H1 (cell line): Measurements from ENCODE around the gene JDP2. TPM values are rescaled to one million over a fixed set of nuclear protein-coding genes. Genes with fewer than 3 reads are reported as not detected.

Experiments
- CTCF ChIA-PET: fragments of 300-600 bp; sonication (Branson Sonifier 250); formaldehyde crosslinking; loops from one replicate; lab custom pipeline; 2021; ENCODE audit not compliant: partially characterized antibody; lab: Charles Lee
- POLR2A ChIA-PET: fragments of 300-600 bp; sonication (Branson Sonifier 250); formaldehyde crosslinking; loops from one replicate; lab custom pipeline; 2021; ENCODE audit warnings: inconsistent platforms; ENCODE audit not compliant: partially characterized antibody; lab: Charles Lee
- DNase-seq, 2 experiments: peaks; one replicate each; pipeline versions ENCODE4 v3.0.0 to v3.0.0-alpha.2; 2010 to 2022; ENCODE audit warnings: low spot score in 2 of 2, low read depth in 1 of 2, mixed read lengths in 1 of 2
- FAIRE-seq: peaks from 2 replicates; lab custom pipeline; 2011; peaks lifted over from hg19 to GRCh38; lab: Jason Lieb, UNC
- H2AFZ ChIP-seq: 2 replicates; pipeline ENCODE4 v1.8.1; 2012; ENCODE audit warnings: low read length, inconsistent platforms
- H2AK5ac ChIP-seq: 2 replicates; pipeline ENCODE4 v1.6.1; 2013; ENCODE audit warnings: low read depth, low read length
- H2BK120ac ChIP-seq: replicated peaks from 2 replicates; pipeline ENCODE3; 2013; ENCODE audit warnings: low read depth, low read length, inconsistent platforms
- H2BK12ac ChIP-seq: 2 replicates; pipeline ENCODE4 v1.6.1; 2013; ENCODE audit warnings: low read depth, low read length
- H2BK15ac ChIP-seq: 2 replicates; pipeline ENCODE4 v1.6.1; 2013; ENCODE audit warnings: low read length
- H2BK20ac ChIP-seq: 2 replicates; pipeline ENCODE4 v1.6.1; 2013; ENCODE audit warnings: low read length
- H2BK5ac ChIP-seq: 2 replicates; pipeline ENCODE4 v1.6.1; 2013; ENCODE audit warnings: low read depth, low read length
- H3K14ac ChIP-seq: 2 replicates; pipeline ENCODE4 v1.6.1; 2013; ENCODE audit warnings: inconsistent platforms; ENCODE audit not compliant: insufficient read length
- H3K18ac ChIP-seq: 2 replicates; pipeline ENCODE4 v1.6.1; 2013; ENCODE audit warnings: low read length; ENCODE audit errors: extremely low read depth
- H3K23ac ChIP-seq: 2 replicates; pipeline ENCODE4 v1.6.1; 2013; ENCODE audit warnings: inconsistent platforms; ENCODE audit not compliant: insufficient read length
- H3K23me2 ChIP-seq: 2 replicates; pipeline ENCODE4 v1.6.1; 2013; ENCODE audit warnings: low read depth, low read length
- H3K27ac ChIP-seq: 2 replicates; pipeline ENCODE4 v1.6.1; 2011; ENCODE audit warnings: low read depth, low read length, inconsistent platforms
- H3K27me3 ChIP-seq, 4 experiments: replicated peaks in 1 of 4; 1 replicate in 1 of 4; 2 replicates in 3 of 4; pipeline versions ENCODE4 v1.6.1 to v1.8.1; 2011 to 2013; ENCODE audit warnings: low read length in 3 of 4, mild to moderate bottlenecking in 3 of 4, inconsistent platforms in 2 of 4, mixed read lengths in 2 of 4, moderate library complexity in 1 of 4; ENCODE audit not compliant: control insufficient read depth in 3 of 4, insufficient read depth in 3 of 4; ENCODE audit errors: extremely low read depth in 1 of 4
- H3K36me3 ChIP-seq, 4 experiments: 2 replicates each; pipeline versions ENCODE4 v1.6.1 to v1.8.1; 2011 to 2013; ENCODE audit warnings: mild to moderate bottlenecking in 4 of 4, low read length in 3 of 4, moderate library complexity in 2 of 4, control low read depth in 1 of 4, inconsistent platforms in 1 of 4; ENCODE audit not compliant: insufficient read depth in 4 of 4, control insufficient read depth in 2 of 4
- H3K4ac ChIP-seq: replicated peaks from 2 replicates; pipeline ENCODE3; 2013; ENCODE audit warnings: low read length, low read depth, mixed read lengths, inconsistent platforms; ENCODE audit not compliant: insufficient read length
- H3K4me1 ChIP-seq, 4 experiments: replicated peaks in 1 of 4; 1 replicate in 1 of 4; 2 replicates in 3 of 4; pipeline versions ENCODE4 v1.6.1 to v1.8.1; 2011 to 2013; ENCODE audit warnings: low read length in 3 of 4, inconsistent platforms in 2 of 4, mixed read lengths in 1 of 4; ENCODE audit not compliant: insufficient read depth in 4 of 4, control insufficient read depth in 3 of 4
- H3K4me2 ChIP-seq, 2 experiments: 2 replicates each; pipeline versions ENCODE4 v1.6.1 to v1.8.1; 2011 to 2013; ENCODE audit warnings: low read depth in 2 of 2, low read length in 2 of 2, control low read depth in 1 of 2, inconsistent platforms in 1 of 2, mild to moderate bottlenecking in 1 of 2; ENCODE audit not compliant: insufficient read depth in 1 of 2
- H3K4me3 ChIP-seq, 4 experiments: fragments of 200-600, 300-600 bp in 1 of 4; sonication (generic), shearing (Covaris generic), sonication (Bioruptor Twin) in 1 of 4; 2 replicates each; pipeline versions ENCODE4 v1.5.1 to v1.8.1; 2011 to 2016; ENCODE audit warnings: low read length in 4 of 4, low read depth in 3 of 4, control low read depth in 2 of 4, inconsistent platforms in 2 of 4, mild to moderate bottlenecking in 2 of 4, mixed read lengths in 1 of 4, moderate library complexity in 1 of 4; ENCODE audit not compliant: insufficient read depth in 2 of 4; ENCODE audit errors: extremely low read depth in 1 of 4
- H3K56ac ChIP-seq: replicated peaks from 2 replicates; pipeline ENCODE3; 2013; ENCODE audit warnings: low read depth, mild to moderate bottlenecking, mixed read lengths, low read length, inconsistent platforms; ENCODE audit not compliant: insufficient read length
- H3K79me1 ChIP-seq: 2 replicates; pipeline ENCODE4 v1.6.1; 2013; ENCODE audit warnings: low read depth, low read length, control low read depth
- H3K79me2 ChIP-seq, 2 experiments: 2 replicates each; pipeline versions ENCODE4 v1.6.1 to v1.8.1; 2012 to 2013; ENCODE audit warnings: low read length in 2 of 2, mild to moderate bottlenecking in 2 of 2, inconsistent platforms in 1 of 2; ENCODE audit not compliant: insufficient read depth in 2 of 2, control insufficient read depth in 1 of 2
- H3K9ac ChIP-seq, 4 experiments: replicated peaks in 1 of 4; 1 replicate in 1 of 4; 2 replicates in 3 of 4; pipeline versions ENCODE4 v1.6.1 to v1.8.1; 2011 to 2013; ENCODE audit warnings: low read depth in 3 of 4, low read length in 3 of 4, control low read depth in 2 of 4, mild to moderate bottlenecking in 2 of 4, moderate library complexity in 2 of 4, inconsistent platforms in 1 of 4; ENCODE audit errors: extremely low read depth in 1 of 4
- H3K9me3 ChIP-seq, 2 experiments: 2 replicates each; pipeline versions ENCODE4 v1.6.1 to v1.8.1; 2012 to 2013; ENCODE audit warnings: mild to moderate bottlenecking in 2 of 2, moderate library complexity in 2 of 2, control low read depth in 1 of 2, inconsistent platforms in 1 of 2, low read depth in 1 of 2, low read length in 1 of 2, mixed read lengths in 1 of 2; ENCODE audit not compliant: insufficient read depth in 2 of 2
- H4K20me1 ChIP-seq, 2 experiments: replicated peaks in 1 of 2; 2 replicates each; pipeline versions ENCODE3 to v1.8.1; 2011 to 2013; ENCODE audit warnings: inconsistent platforms in 2 of 2, low read length in 2 of 2, mild to moderate bottlenecking in 1 of 2; ENCODE audit not compliant: insufficient read depth in 2 of 2, control insufficient read depth in 1 of 2
- H4K5ac ChIP-seq: 2 replicates; pipeline ENCODE4 v1.6.1; 2013; ENCODE audit warnings: low read length, low read depth, mixed read lengths, inconsistent platforms; ENCODE audit not compliant: insufficient read length
- H4K8ac ChIP-seq: 2 replicates; pipeline ENCODE4 v1.8.0; 2013; ENCODE audit warnings: mild to moderate bottlenecking, moderate library complexity, low read length, inconsistent platforms; ENCODE audit not compliant: insufficient read depth; ENCODE audit errors: extremely low read depth
- H4K91ac ChIP-seq: replicated peaks from 2 replicates; pipeline ENCODE3; 2013; ENCODE audit warnings: low read length, mixed read lengths, inconsistent platforms; ENCODE audit not compliant: insufficient read length
- GTF2F1 ChIP-seq: IDR thresholded peaks from 2 replicates; pipeline ENCODE4 v1.6.1; 2012; ENCODE audit warnings: low read depth, low read length, improper control_type of control experiment, borderline replicate concordance
- WGBS, 2 experiments: shearing (Covaris generic) in 1 of 2; methylation state at CpG; one replicate each; pipeline versions ENCODE4 v1.1.6 to v1.1.7; 2013 to 2015; ENCODE audit warnings: low lambda C conversion rate in 2 of 2, mixed read lengths in 2 of 2, inconsistent platforms in 1 of 2, low coverage in 1 of 2, missing lambda C conversion rate in 1 of 2; ENCODE audit not compliant: insufficient replicate concordance in 2 of 2, insufficient coverage in 1 of 2, insufficient read length in 1 of 2; ENCODE audit errors: extremely low coverage in 1 of 2, missing lambda C conversion rate in 1 of 2; 5-methylcytosine and 5-hydroxymethylcytosine counted together
- polyA plus RNA-seq, 7 experiments: library from polyadenylated mRNA; depleted of rRNA in 3 of 7; stranded (reverse) in 5 of 7; unstranded in 2 of 7; fragments of >200 nt in 5 of 7; fragments of 200-250 nt in 2 of 7; gene quantifications; 1 replicate in 5 of 7; 2 replicates in 1 of 7; 4 replicates in 1 of 7; pipeline versions ENCODE4 v1.2.1 to v1.2.3, GENCODE V29; 2011 to 2013; ENCODE audit warnings: missing spikeins in 2 of 7, mixed read lengths in 2 of 7
- total RNA-seq: library from RNA; stranded (reverse); fragmentation: NEBNext Ultra II Directional; extraction: Animal tissue kit (Norgen Biotek cat#: 25700); gene quantifications from 2 replicates; pipeline ENCODE4 v1.2.1, GENCODE V29; 2021

The JDP2 gene
- total and polyA plus RNA-seq, 2 of the 8 experiments (the other 6 are each of a cell fraction or from before 2014, with no cell fraction given): 8.9 to 27.2 TPM

GRCh38 chr14:75434138-75434889 is 6.5 kb downstream of the JDP2 start:
- Histone ChIP-seq H2AFZ (no peak overlapping the region), H3K79me1 (peaks cover 3% of the 10 kb centered on the region; the same call in 1 of the 2 replicates), H3K56ac (no peak overlapping the region), H4K8ac (no peak overlapping the region), H3K18ac (no peak overlapping the region), H3K9ac (no peak overlapping the region), H3K79me2 (peaks cover 0 to 27% of the 10 kb centered on the region in 2 experiments; a peak in 2 of 4 replicates), H3K4ac (no peak overlapping the region), H3K4me3 (no peak overlapping the region), H3K27ac (no peak overlapping the region), H3K23ac (no peak overlapping the region), H2BK120ac (no peak overlapping the region), H2BK20ac (no peak overlapping the region), H3K36me3 (peaks cover 0 to 23% (median 3%) of the 10 kb centered on the region in 4 experiments; a peak in 3 of 8 replicates), H4K5ac (no peak overlapping the region), H2BK15ac (no peak overlapping the region), H2BK5ac (no peak overlapping the region), H3K23me2 (no peaks in the 10 kb centered on the region), H3K4me2 (no peak overlapping the region), H3K14ac (no peak overlapping the region), H2BK12ac (no peak overlapping the region), H3K4me1 (peaks cover 0 to 18% (median 9%) of the 10 kb centered on the region in 4 experiments; a peak in 6 of 7 replicates), H3K27me3 (no peaks in the 10 kb centered on the region), H2AK5ac (no peak overlapping the region), H4K91ac (no peak overlapping the region), H3K9me3 (no peaks in the 10 kb centered on the region), H4K20me1 (peaks cover 3 to 7% of the 10 kb centered on the region in 2 experiments)
- 88% methylated on average over 6 of the region's 6 CpGs; no CpG with 5 or more reads in 1 of the 2 experiments for WGBS, 2 experiments
- no peak for TF ChIP-seq GTF2F1
- FAIRE-seq (no peak), DNase-seq (no peak)
- ChIA-PET POLR2A (interaction anchor here (0.6 to 2.9 kb wide), 12 partner anchors 8 to 39 kb away, joined by 3 to 12 read pairs (median 4); no protein-coding TSS in a partner anchor), CTCF (interaction anchor here (0.7 to 3.9 kb wide), 4 partner anchors 20 to 45 kb away, joined by 3 to 27 read pairs (median 3); no protein-coding TSS in a partner anchor)
